ENCODE data around the gene LRRC31. TPM values are rescaled to one million over a fixed set of nuclear protein-coding genes. Genes with fewer than 3 reads are reported as not detected.

LRRC31 gene
- polyA plus RNA-seq: not detected

- no peaks in the 10 kb centered on the region for H3K27me3 ChIP-seq (ENCODE audit: control insufficient read depth in 1 of 2, insufficient read depth in 2 of 2, low read length in 2 of 2)
- no peaks in the 10 kb centered on the region for H3K9me3 ChIP-seq (ENCODE audit: control insufficient read depth in 2 of 2, insufficient read depth in 1 of 2, low read depth in 1 of 2, low read length in 1 of 2)
- H3K4me3 ChIP-seq (ENCODE audit: low read depth in 1 of 2, low read length in 2 of 2): no peak within 1 kb of the TSS
- no peaks in the 10 kb centered on the region for H3K36me3 ChIP-seq (ENCODE audit: control insufficient read depth in 2 of 2, insufficient read depth in 2 of 2, low read length in 1 of 2)
- H3K27ac ChIP-seq (ENCODE audit: low read depth in 2 of 2, low read length in 1 of 2): no peak within 1 kb of the TSS
- 56 to 67% methylated on average over 2 of the region's 2 CpGs for WGBS, 2 donors
- H3K4me1 ChIP-seq (ENCODE audit: control insufficient read depth in 2 of 2, insufficient read depth in 2 of 2, low read length in 1 of 2): no peaks in the 10 kb centered on the region
Measured at GRCh38 chr3:169869484-169870220, at the start of gene LRRC31. LRRC31 (minus strand) TSS chr3:169869935; CDS start chr3:169869807, 128 bp downstream.

- H3K4me1 ChIP-seq (ENCODE audit: control insufficient read depth in 2 of 2, insufficient read depth in 2 of 2, low read length in 1 of 2): no peaks in the 10 kb centered on the region
- no peaks in the 10 kb centered on the region for H3K27me3 ChIP-seq (ENCODE audit: control insufficient read depth in 1 of 2, insufficient read depth in 2 of 2, low read length in 2 of 2)
- WGBS, 2 donors: 44 to 55% methylated on average over 2 of the region's 2 CpGs
- H3K36me3 ChIP-seq (ENCODE audit: control insufficient read depth in 2 of 2, insufficient read depth in 2 of 2, low read length in 1 of 2): no peaks in the 10 kb centered on the region
- H3K27ac ChIP-seq (ENCODE audit: low read depth in 2 of 2, low read length in 1 of 2): no peak overlapping the region
- H3K9me3 ChIP-seq (ENCODE audit: control insufficient read depth in 2 of 2, insufficient read depth in 1 of 2, low read depth in 1 of 2, low read length in 1 of 2): no peaks in the 10 kb centered on the region
- H3K4me3 ChIP-seq (ENCODE audit: low read depth in 1 of 2, low read length in 2 of 2): no peak overlapping the region
Measured at GRCh38 chr3:169914321-169914720, 44.6 kb upstream of the LRRC31 start.

GRCh38 chr3:169913323-169913722 is 43.6 kb upstream of the LRRC31 start:
- Histone ChIP-seq H3K27ac (ENCODE audit: low read depth in 2 of 2, low read length in 1 of 2) (no peak overlapping the region), H3K4me3 (ENCODE audit: low read depth in 1 of 2, low read length in 2 of 2) (no peak overlapping the region), H3K36me3 (ENCODE audit: control insufficient read depth in 2 of 2, insufficient read depth in 2 of 2, low read length in 1 of 2) (no peaks in the 10 kb centered on the region), H3K4me1 (ENCODE audit: control insufficient read depth in 2 of 2, insufficient read depth in 2 of 2, low read length in 1 of 2) (no peaks in the 10 kb centered on the region), H3K27me3 (ENCODE audit: control insufficient read depth in 1 of 2, insufficient read depth in 2 of 2, low read length in 2 of 2) (no peaks in the 10 kb centered on the region), H3K9me3 (ENCODE audit: control insufficient read depth in 2 of 2, insufficient read depth in 1 of 2, low read depth in 1 of 2, low read length in 1 of 2) (no peaks in the 10 kb centered on the region)
- WGBS, 2 donors: 78 to 80% methylated on average over 3 of the region's 3 CpGs

GRCh38 chr3:169911272-169911671 is 41.5 kb upstream of the LRRC31 start, which contains the start of gene SAMD7:
SAMD7 (plus strand) TSS chr3:169911572; CDS start chr3:169919499, 7,927 bp downstream.
- 91 to 98% methylated on average over 1 of the region's 1 CpG for WGBS, 2 donors
- H3K27ac ChIP-seq (ENCODE audit: low read depth in 2 of 2, low read length in 1 of 2): no peak within 1 kb of the TSS
- H3K4me1 ChIP-seq (ENCODE audit: control insufficient read depth in 2 of 2, insufficient read depth in 2 of 2, low read length in 1 of 2): no peaks in the 10 kb centered on the region
- no peaks in the 10 kb centered on the region for H3K36me3 ChIP-seq (ENCODE audit: control insufficient read depth in 2 of 2, insufficient read depth in 2 of 2, low read length in 1 of 2)
- no peak within 1 kb of the TSS for H3K4me3 ChIP-seq (ENCODE audit: low read depth in 1 of 2, low read length in 2 of 2)
- no peaks in the 10 kb centered on the region for H3K27me3 ChIP-seq (ENCODE audit: control insufficient read depth in 1 of 2, insufficient read depth in 2 of 2, low read length in 2 of 2)
- H3K9me3 ChIP-seq (ENCODE audit: control insufficient read depth in 2 of 2, insufficient read depth in 1 of 2, low read depth in 1 of 2, low read length in 1 of 2): no peaks in the 10 kb centered on the region

- H3K4me3 ChIP-seq (ENCODE audit: low read depth in 1 of 2, low read length in 2 of 2): no peak overlapping the region
- no peaks in the 10 kb centered on the region for H3K4me1 ChIP-seq (ENCODE audit: control insufficient read depth in 2 of 2, insufficient read depth in 2 of 2, low read length in 1 of 2)
- H3K36me3 ChIP-seq (ENCODE audit: control insufficient read depth in 2 of 2, insufficient read depth in 2 of 2, low read length in 1 of 2): no peaks in the 10 kb centered on the region
- H3K9me3 ChIP-seq (ENCODE audit: control insufficient read depth in 2 of 2, insufficient read depth in 1 of 2, low read depth in 1 of 2, low read length in 1 of 2): peaks cover 0 to 2% of the 10 kb centered on the region in 2 donors
- H3K27ac ChIP-seq (ENCODE audit: low read depth in 2 of 2, low read length in 1 of 2): no peak overlapping the region
- H3K27me3 ChIP-seq (ENCODE audit: control insufficient read depth in 1 of 2, insufficient read depth in 2 of 2, low read length in 2 of 2): no peaks in the 10 kb centered on the region
- 89 to 94% methylated on average over 4 of the region's 4 CpGs for WGBS, 2 donors
Measured at GRCh38 chr3:169907944-169908343, 38.2 kb upstream of the LRRC31 start.

- no peaks in the 10 kb centered on the region for H3K4me1 ChIP-seq (ENCODE audit: control insufficient read depth in 2 of 2, insufficient read depth in 2 of 2, low read length in 1 of 2)
- H3K27ac ChIP-seq (ENCODE audit: low read depth in 2 of 2, low read length in 1 of 2): no peak overlapping the region
- no peaks in the 10 kb centered on the region for H3K36me3 ChIP-seq (ENCODE audit: control insufficient read depth in 2 of 2, insufficient read depth in 2 of 2, low read length in 1 of 2)
- no peaks in the 10 kb centered on the region for H3K27me3 ChIP-seq (ENCODE audit: control insufficient read depth in 1 of 2, insufficient read depth in 2 of 2, low read length in 2 of 2)
- H3K4me3 ChIP-seq (ENCODE audit: low read depth in 1 of 2, low read length in 2 of 2): no peak overlapping the region
- peaks cover 0 to 3% of the 10 kb centered on the region in 2 donors for H3K9me3 ChIP-seq (ENCODE audit: control insufficient read depth in 2 of 2, insufficient read depth in 1 of 2, low read depth in 1 of 2, low read length in 1 of 2)
Measured at GRCh38 chr3:169907476-169907875, 37.7 kb upstream of the LRRC31 start.

- Histone ChIP-seq H3K9me3 (ENCODE audit: control insufficient read depth in 2 of 2, insufficient read depth in 1 of 2, low read depth in 1 of 2, low read length in 1 of 2) (peaks cover 2 to 3% of the 10 kb centered on the region in 2 donors), H3K27ac (ENCODE audit: low read depth in 2 of 2, low read length in 1 of 2) (no peak overlapping the region), H3K4me1 (ENCODE audit: control insufficient read depth in 2 of 2, insufficient read depth in 2 of 2, low read length in 1 of 2) (no peaks in the 10 kb centered on the region), H3K4me3 (ENCODE audit: low read depth in 1 of 2, low read length in 2 of 2) (no peak overlapping the region), H3K27me3 (ENCODE audit: control insufficient read depth in 1 of 2, insufficient read depth in 2 of 2, low read length in 2 of 2) (no peaks in the 10 kb centered on the region), H3K36me3 (ENCODE audit: control insufficient read depth in 2 of 2, insufficient read depth in 2 of 2, low read length in 1 of 2) (no peaks in the 10 kb centered on the region)
- 61 to 73% methylated on average over 6 of the region's 6 CpGs for WGBS, 2 donors
Measured at GRCh38 chr3:169905404-169905803, 35.7 kb upstream of the LRRC31 start.

- Histone ChIP-seq H3K4me3 (ENCODE audit: low read depth in 1 of 2, low read length in 2 of 2) (no peak overlapping the region), H3K4me1 (ENCODE audit: control insufficient read depth in 2 of 2, insufficient read depth in 2 of 2, low read length in 1 of 2) (no peaks in the 10 kb centered on the region), H3K27me3 (ENCODE audit: control insufficient read depth in 1 of 2, insufficient read depth in 2 of 2, low read length in 2 of 2) (no peaks in the 10 kb centered on the region), H3K9me3 (ENCODE audit: control insufficient read depth in 2 of 2, insufficient read depth in 1 of 2, low read depth in 1 of 2, low read length in 1 of 2) (peaks cover 2 to 3% of the 10 kb centered on the region in 2 donors), H3K27ac (ENCODE audit: low read depth in 2 of 2, low read length in 1 of 2) (no peak overlapping the region), H3K36me3 (ENCODE audit: control insufficient read depth in 2 of 2, insufficient read depth in 2 of 2, low read length in 1 of 2) (no peaks in the 10 kb centered on the region)
- WGBS, 2 donors: 97% methylated on average over 1 of the region's 1 CpG
Measured at GRCh38 chr3:169901453-169901852, 31.7 kb upstream of the LRRC31 start.

- peaks cover 0 to 2% of the 10 kb centered on the region in 2 donors for H3K9me3 ChIP-seq (ENCODE audit: control insufficient read depth in 2 of 2, insufficient read depth in 1 of 2, low read depth in 1 of 2, low read length in 1 of 2)
- H3K27ac ChIP-seq (ENCODE audit: low read depth in 2 of 2, low read length in 1 of 2): no peak overlapping the region
- no peaks in the 10 kb centered on the region for H3K36me3 ChIP-seq (ENCODE audit: control insufficient read depth in 2 of 2, insufficient read depth in 2 of 2, low read length in 1 of 2)
- no peaks in the 10 kb centered on the region for H3K27me3 ChIP-seq (ENCODE audit: control insufficient read depth in 1 of 2, insufficient read depth in 2 of 2, low read length in 2 of 2)
- 94 to 95% methylated on average over 1 of the region's 1 CpG for WGBS, 2 donors
- no peak overlapping the region for H3K4me3 ChIP-seq (ENCODE audit: low read depth in 1 of 2, low read length in 2 of 2)
- H3K4me1 ChIP-seq (ENCODE audit: control insufficient read depth in 2 of 2, insufficient read depth in 2 of 2, low read length in 1 of 2): no peaks in the 10 kb centered on the region
Measured at GRCh38 chr3:169897284-169897683, 27.5 kb upstream of the LRRC31 start.

- H3K4me3 ChIP-seq (ENCODE audit: low read depth in 1 of 2, low read length in 2 of 2): no peak overlapping the region
- H3K27me3 ChIP-seq (ENCODE audit: control insufficient read depth in 1 of 2, insufficient read depth in 2 of 2, low read length in 2 of 2): no peaks in the 10 kb centered on the region
- H3K36me3 ChIP-seq (ENCODE audit: control insufficient read depth in 2 of 2, insufficient read depth in 2 of 2, low read length in 1 of 2): no peaks in the 10 kb centered on the region
- no peaks in the 10 kb centered on the region for H3K4me1 ChIP-seq (ENCODE audit: control insufficient read depth in 2 of 2, insufficient read depth in 2 of 2, low read length in 1 of 2)
- no peaks in the 10 kb centered on the region for H3K9me3 ChIP-seq (ENCODE audit: control insufficient read depth in 2 of 2, insufficient read depth in 1 of 2, low read depth in 1 of 2, low read length in 1 of 2)
- H3K27ac ChIP-seq (ENCODE audit: low read depth in 2 of 2, low read length in 1 of 2): no peak overlapping the region
- WGBS, 2 donors: 47 to 60% methylated on average over 6 of the region's 6 CpGs
Measured at GRCh38 chr3:169895072-169895471, 25.3 kb upstream of the LRRC31 start.

Measured in esophagus (tissue), 2 donors.